NCI-H2107 treated with DMSO at 0.1 percent for 48 hours (cell line): ENCODE data around the gene LSMEM2.

Experiments
- DNase-seq: peaks from one replicate; lab custom pipeline; 2025; ENCODE audit not compliant: unreplicated experiment; lab: John Stamatoyannopoulos, UW

LSMEM2 gene

GRCh38 chr3:50337175-50337861, 58.4 kb downstream of the LSMEM2 start:
- DNase-seq = peak; percentile 84
